Left ventricle myocardium superior (tissue), 1 donor: ENCODE data around the gene SPIRE2. TPM values are rescaled to one million over a fixed set of nuclear protein-coding genes. Genes with fewer than 3 reads are reported as not detected.
"Not testable (repeated sequence)": the region's sequence is repeated elsewhere in the genome, so short reads cannot be mapped to it uniquely, and the experiment has no call there.

Experiments used
- ATAC-seq: fragments of 200-7000 bp; cut with Tn5 transposase; one replicate; pipeline ENCODE4 v1.9.1; 2020; ENCODE audit warnings: mild to moderate bottlenecking, moderate library complexity
- DNase-seq: peaks from one replicate; pipeline ENCODE4 v3.0.0-alpha.2; 2020
- intact Hi-C: fragments of 100-400 bp; cut with micrococcal nuclease; formaldehyde crosslinking; loops from one replicate; pipeline ENCODE4 v1.11.0; 2022
- total RNA-seq: library from RNA; stranded (reverse); fragmentation: NEBNext Ultra II Directional; extraction: Animal tissue kit (Norgen Biotek cat#: 25700); gene quantifications from one replicate; pipeline ENCODE4 v1.2.1, GENCODE V29; 2021
- donor health status: DM: no; HTN: yes; CAD: no; lungs with severe emphysema.

Gene SPIRE2
- total RNA-seq, 1 donor from 2014 or later, result 0.77 TPM

- intact Hi-C loops, result no loop called here
- no peak for ATAC-seq
- DNase-seq, result peak; percentile 21
Observed at GRCh38 chr16:89906140-89907025, 78.1 kb downstream of the SPIRE2 start.

GRCh38 chr16:89907055-89907814 lies 79.0 kb downstream of the SPIRE2 start:
- intact Hi-C loops, result no loop called here
- DNase-seq (no peak), ATAC-seq (no peak)

GRCh38 chr16:89908236-89908635 lies 80.0 kb downstream of the SPIRE2 start:
- intact Hi-C loops, result no loop called here
- DNase-seq, result no peak
- no peak for ATAC-seq

DNA sequence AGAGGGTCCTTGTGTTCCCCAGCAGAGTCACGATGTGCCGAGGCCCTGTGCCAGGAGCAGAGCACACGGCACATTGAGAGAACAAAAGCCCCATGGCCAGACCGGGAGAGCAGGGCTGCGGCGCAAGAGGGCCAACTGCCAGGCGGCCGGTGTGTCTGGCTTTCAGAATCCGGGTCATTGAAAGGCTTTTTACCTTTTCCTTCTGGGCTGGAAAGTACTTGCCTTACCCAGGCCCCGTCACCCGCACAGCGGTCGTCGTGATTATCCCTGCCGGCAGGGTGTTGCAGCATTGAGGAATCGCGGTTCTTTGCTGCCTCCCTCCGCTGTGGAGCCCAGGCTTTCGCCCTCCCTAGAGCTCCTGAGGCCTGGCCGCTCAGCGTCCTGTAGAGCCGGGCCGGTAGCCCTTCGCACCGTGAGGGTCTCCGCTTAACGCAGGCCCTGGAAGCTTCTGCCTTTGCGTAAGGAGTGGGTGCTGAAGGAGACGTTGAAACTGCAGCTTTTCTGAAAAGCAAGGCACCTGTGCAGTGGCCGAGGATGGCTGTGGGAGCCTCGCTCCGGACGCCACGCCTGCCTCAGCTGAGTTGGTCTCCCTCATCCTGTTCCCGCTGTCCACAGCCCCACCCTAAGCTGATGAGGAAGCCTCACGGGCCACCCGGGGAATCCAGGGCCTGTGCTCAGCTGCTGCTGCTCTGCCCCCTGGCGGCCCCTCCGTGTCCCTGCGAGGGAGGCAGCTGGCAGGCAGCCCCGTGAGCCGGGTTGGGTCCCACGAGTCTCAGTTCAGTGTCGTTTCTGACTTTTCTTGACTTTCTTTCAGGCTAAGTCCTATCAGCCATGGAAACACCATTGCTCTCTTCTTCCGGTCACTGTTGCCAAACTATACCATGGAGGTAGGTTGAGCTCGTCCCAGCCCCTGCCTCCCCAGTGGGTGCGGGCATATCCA lies 81.8 kb downstream of the SPIRE2 start:
- intact Hi-C loops, result no loop called here
- peak; percentile 84 for ATAC-seq
- peak; percentile 90 for DNase-seq

- intact Hi-C loops, result no loop called here
- ATAC-seq (peak; percentile 4), DNase-seq (no peak)
Observed at GRCh38 chr16:89910717-89911354, 82.6 kb downstream of the SPIRE2 start.

GRCh38 chr16:89911375-89911774 lies 83.1 kb downstream of the SPIRE2 start:
- ATAC-seq (no peak), DNase-seq (no peak)
- intact Hi-C loops, result no loop called here

- no peak for ATAC-seq
- no peak for DNase-seq
- intact Hi-C loops, result no loop called here
Observed at GRCh38 chr16:89912143-89912542, 83.9 kb downstream of the SPIRE2 start.

DNA sequence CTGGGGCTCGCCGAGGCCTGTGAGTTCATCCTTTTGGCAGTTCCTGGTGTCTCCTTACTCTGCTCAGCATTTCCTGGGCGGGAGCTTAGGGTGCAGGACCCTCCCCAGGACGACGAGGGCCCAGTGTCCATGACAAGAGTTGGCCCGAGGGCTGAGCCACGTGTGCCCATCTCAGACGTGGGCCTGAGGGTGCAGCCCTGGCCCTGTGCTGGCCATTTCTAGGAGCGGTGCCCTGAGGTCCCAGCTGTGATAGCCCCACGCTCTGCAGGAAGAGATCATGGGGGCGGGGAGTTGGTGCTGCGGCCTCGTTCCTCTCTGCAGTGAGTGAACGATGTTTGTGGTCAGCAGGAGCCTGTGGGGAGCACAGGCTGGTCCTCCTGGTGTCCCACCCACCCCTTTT lies 84.4 kb downstream of the SPIRE2 start:
- intact Hi-C loops, result no loop called here
- ATAC-seq (no peak), DNase-seq (no peak)

DNA sequence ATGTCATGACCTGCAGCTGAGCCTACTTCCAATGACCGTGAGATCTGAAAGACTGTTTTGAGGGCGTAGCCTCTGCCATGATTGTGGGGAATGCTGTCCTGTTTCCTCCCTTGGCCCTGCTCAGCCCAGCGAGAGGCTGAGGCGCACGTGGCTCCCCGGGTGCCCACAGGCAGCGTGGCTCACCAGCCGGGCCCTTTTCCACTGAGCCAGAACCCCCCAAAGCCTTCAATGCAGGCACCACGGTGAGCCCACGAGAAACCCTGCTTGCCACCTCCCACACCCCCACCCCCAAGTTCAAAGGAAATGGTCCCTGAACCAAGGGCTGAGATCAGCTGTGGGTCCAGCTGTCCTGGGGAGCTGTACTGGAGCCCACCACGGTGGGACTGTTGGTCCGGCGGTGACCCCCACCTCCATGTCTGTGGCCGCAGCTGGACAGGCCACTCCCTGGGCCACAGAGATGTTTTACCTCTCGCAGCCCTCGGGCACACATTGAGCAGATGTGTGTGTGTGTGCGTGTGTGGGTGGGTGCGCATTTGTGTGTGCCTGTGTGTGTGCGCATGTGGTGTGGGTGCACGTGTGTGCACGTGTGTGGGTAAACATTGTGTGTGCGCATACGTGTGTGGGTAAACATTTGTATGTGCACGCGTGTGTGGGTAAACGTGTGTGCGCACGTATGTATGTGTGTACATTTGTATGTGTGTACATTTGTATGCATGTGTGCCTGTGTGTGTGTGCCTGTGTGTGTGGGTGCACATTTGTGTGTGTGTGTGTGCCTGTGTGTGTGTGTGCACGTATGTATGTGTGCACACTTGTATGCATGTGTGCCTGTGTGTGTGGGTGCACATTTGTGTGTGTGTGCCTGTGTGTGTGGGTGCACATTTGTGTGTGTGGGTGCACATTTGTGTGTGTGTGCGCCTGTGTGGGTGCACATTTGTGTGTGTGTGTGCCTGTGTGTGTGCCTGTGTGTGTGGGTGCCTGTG lies 85.4 kb downstream of the SPIRE2 start:
- DNase-seq (no peak), ATAC-seq (no peak)
- intact Hi-C loops, result no loop called here

DNA sequence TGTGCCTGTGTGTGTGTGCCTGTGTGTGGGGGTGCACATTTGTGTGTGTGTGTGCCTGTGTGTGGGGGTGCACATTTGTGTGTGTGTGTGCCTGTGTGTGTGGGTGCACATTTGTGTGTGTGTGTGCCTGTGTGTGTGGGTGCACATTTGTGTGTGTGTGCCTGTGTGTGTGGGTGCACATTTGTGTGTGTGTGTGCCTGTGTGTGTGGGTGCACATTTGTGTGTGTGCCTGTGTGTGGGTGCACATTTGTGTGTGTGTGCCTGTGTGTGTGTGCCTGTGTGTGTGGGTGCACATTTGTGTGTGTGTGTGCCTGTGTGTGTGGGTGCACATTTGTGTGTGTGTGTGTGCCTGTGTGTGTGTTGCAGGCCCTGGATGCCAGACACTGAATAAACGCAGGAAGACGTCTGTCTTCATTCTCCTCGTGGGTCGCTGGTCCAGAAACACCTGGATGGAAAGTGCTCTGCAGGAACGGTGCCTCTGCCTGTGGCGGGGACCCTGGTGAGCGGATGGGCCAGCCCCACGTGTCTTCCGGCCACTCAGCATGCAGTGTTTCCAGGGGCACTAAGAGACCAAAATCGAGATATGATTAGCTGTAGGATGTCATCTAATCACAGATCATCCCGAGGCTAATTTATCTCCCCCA lies 86.5 kb downstream of the SPIRE2 start:
- DNase-seq, intact Hi-C loops, ATAC-seq: not testable (repeated sequence)

DNA sequence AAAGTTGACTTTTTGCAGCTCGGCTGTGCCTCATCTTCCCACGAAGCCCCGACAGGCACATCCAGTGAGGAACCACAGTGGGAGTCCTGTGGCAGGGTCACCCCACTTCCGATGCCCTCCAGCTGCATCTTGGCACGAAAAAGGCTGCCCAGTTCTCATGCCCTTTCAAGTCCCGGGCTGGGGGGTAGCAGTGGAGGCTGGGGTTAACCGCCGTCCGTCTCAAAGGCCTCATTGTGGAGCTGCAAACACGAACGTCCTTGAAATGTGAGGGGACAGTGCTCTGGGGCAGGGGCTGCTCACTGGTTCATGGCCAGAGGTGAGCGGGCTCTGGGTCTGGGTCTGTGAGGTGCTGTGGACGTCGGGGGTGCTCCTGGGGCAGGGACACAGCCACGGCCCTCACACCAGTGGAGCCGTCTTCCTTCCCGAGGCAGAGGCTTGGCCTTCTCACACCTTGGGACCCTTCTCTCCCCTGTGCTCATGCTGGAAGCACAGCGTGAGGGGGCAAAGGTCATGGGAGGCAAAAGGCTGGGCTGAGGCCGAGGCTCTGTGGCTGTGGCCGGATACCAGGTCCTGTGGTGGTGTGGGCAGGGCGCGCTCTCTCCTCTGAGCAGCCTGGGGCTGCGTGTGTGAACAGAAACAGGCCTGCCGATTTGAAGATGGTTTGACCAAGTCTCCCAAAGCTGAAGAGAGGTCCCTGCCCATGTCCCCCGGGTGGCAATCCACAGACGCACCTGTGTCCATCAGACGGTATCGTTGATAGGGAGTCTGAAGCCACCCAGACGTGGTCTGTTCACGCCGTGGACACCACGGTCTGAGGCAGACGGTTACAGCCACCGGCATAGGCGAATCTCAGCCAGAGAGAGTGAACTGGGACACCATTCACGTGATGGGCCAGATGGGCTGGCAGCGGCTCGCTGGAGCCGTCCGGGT lies 87.3 kb downstream of the SPIRE2 start:
- DNase-seq (no peak), ATAC-seq (no peak)
- intact Hi-C loops, result no loop called here

DNA sequence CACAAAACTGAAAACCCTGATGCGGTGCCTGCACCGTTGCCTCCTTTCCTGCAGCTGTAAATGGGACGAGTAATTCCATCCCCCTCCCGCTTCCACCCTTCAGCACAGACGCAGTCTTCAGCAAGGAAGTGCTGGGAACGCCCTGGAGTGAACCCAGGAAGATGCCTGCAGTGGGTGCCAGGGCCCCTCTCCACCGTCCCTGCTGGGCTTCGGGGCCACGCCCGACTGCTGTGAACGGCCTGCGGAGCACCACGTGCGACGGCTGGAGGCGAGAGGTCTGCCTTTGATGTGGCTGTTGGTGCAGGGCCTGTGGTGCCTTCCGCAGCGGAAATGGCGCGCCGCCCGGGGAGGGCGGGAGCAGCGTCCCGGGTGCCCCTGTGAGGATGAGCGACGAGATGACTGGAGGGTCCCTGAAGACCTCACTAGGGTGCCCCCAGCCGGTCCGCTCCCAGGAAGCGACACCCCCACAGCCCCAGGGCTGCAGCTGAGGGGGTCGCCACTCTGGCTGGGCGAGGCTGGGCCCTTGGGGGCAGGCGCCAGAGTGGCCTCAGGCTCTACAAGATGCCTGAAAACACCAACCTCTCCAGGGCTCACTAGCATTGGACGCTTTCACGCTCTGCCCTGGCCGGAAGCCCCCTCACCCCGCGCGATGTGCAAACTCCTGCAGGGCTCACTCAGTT lies 89.6 kb downstream of the SPIRE2 start:
- intact Hi-C loops, result no loop called here
- peak; percentile 70 for ATAC-seq
- peak; percentile 88 for DNase-seq

GRCh38 chr16:89918453-89919347 lies 90.4 kb downstream of the SPIRE2 start, which contains the start of gene MC1R:
Gene MC1R, plus strand, starts transcription at chr16:89918862. Its CDS starts 397 bp downstream, at chr16:89919259.
- no peak for DNase-seq
- intact Hi-C loops, result no loop called here
- ATAC-seq, result peak; percentile 6

DNA sequence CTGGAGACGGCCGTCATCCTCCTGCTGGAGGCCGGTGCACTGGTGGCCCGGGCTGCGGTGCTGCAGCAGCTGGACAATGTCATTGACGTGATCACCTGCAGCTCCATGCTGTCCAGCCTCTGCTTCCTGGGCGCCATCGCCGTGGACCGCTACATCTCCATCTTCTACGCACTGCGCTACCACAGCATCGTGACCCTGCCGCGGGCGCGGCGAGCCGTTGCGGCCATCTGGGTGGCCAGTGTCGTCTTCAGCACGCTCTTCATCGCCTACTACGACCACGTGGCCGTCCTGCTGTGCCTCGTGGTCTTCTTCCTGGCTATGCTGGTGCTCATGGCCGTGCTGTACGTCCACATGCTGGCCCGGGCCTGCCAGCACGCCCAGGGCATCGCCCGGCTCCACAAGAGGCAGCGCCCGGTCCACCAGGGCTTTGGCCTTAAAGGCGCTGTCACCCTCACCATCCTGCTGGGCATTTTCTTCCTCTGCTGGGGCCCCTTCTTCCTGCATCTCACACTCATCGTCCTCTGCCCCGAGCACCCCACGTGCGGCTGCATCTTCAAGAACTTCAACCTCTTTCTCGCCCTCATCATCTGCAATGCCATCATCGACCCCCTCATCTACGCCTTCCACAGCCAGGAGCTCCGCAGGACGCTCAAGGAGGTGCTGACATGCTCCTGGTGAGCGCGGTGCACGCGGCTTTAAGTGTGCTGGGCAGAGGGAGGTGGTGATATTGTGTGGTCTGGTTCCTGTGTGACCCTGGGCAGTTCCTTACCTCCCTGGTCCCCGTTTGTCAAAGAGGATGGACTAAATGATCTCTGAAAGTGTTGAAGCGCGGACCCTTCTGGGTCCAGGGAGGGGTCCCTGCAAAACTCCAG lies 91.5 kb downstream of the SPIRE2 start:
- intact Hi-C loops, result no loop called here

More for the DNA sequence above, 91.5 kb downstream of the SPIRE2 start:
- no peak for ATAC-seq
- DNase-seq, result no peak
